HCT116 (cell line): ENCODE results near the gene PIGH. TPM values are rescaled to one million over a fixed set of nuclear protein-coding genes. Genes with fewer than 3 reads are reported as not detected.

ENCODE experiments used
- ATAC-seq: fragments of 200-7000 bp; cut with Tn5 transposase; 2 replicates; pipeline ENCODE4 v1.9.1; 2020; ENCODE audit warnings: mild to moderate bottlenecking, moderate library complexity
- BruUV-seq: library from RNA; stranded (reverse); fragments of 400-500 nt; replicated peaks from 2 replicates; lab custom pipeline; 2021; lab: Mats Ljungman, UMichigan
- CTCF ChIA-PET: fragments of 300-600 bp; sonication (Branson Sonifier 250); formaldehyde crosslinking; loops from one replicate; lab custom pipeline; 2021; ENCODE audit warnings: antibody characterized with exemption; lab: Charles Lee
- POLR2A ChIA-PET: fragments of 300-600, 350-600 bp; sonication (Branson Sonifier 250); formaldehyde crosslinking; loops from one replicate; lab custom pipeline; 2021; ENCODE audit warnings: antibody characterized with exemption; lab: Charles Lee
- RAD21 ChIA-PET, 2 experiments: fragments of 300-600 bp; sonication (Branson Sonifier 250); formaldehyde crosslinking; loops; one replicate each; lab custom pipeline; 2023; ENCODE audit warnings: low total read pairs in 2 of 2; ENCODE audit not compliant: uncharacterized antibody in 2 of 2, unreplicated experiment in 2 of 2, low non-redundant PET in 1 of 2; lab: Charles Lee
- DNase-seq: peaks from one replicate; pipeline ENCODE4 v3.0.0-alpha.2; 2010; ENCODE audit warnings: low read depth, low spot score
- H2AFZ ChIP-seq: fragments of 200-600 bp; shearing (Covaris generic), sonication (generic); 2 replicates; pipeline ENCODE4 v1.6.1; 2017; ENCODE audit warnings: low read depth, mixed run types, mixed read lengths, antibody characterized with exemption, low read length; ENCODE audit not compliant: poor library complexity, severe bottlenecking
- H3K27ac ChIP-seq: 2 replicates; pipeline ENCODE4 v1.5.1; 2012; ENCODE audit warnings: low read depth, low read length
- H3K27me3 ChIP-seq: fragments of 200-600 bp; sonication (generic); 2 replicates; pipeline ENCODE4 v1.6.1; 2016; ENCODE audit warnings: mixed run types, low read length, mixed read lengths; ENCODE audit not compliant: insufficient read depth
- H3K36me3 ChIP-seq, 2 experiments: fragments of 200-500 bp in 1 of 2; fragments of 200-600 bp in 1 of 2; sonication (Bioruptor generic) in 1 of 2; sonication (generic) in 1 of 2; 2 replicates each; pipeline versions ENCODE4 v1.5.1 to v1.6.1; 2014 to 2016; ENCODE audit warnings: low read length in 2 of 2, inconsistent platforms in 1 of 2, mixed read lengths in 1 of 2, mixed run types in 1 of 2; ENCODE audit not compliant: insufficient read depth in 2 of 2, control insufficient read depth in 1 of 2
- H3K4me1 ChIP-seq, 2 experiments: fragments of 200-600 bp in 1 of 2; sonication (generic) in 1 of 2; 2 replicates each; pipeline versions ENCODE4 v1.5.1 to v1.6.1; 2012 to 2017; ENCODE audit warnings: low read length in 2 of 2, inconsistent platforms in 1 of 2, mild to moderate bottlenecking in 1 of 2, mixed read lengths in 1 of 2, mixed run types in 1 of 2, moderate library complexity in 1 of 2; ENCODE audit not compliant: insufficient read depth in 2 of 2, control insufficient read depth in 1 of 2
- H3K4me2 ChIP-seq: fragments of 200-600 bp; sonication (generic); 2 replicates; pipeline ENCODE4 v1.6.1; 2017; ENCODE audit warnings: mixed run types, low read length, mixed read lengths
- H3K4me3 ChIP-seq, 2 experiments: fragments of 200-600 bp in 1 of 2; sonication (generic) in 1 of 2; replicated peaks in 1 of 2; 2 replicates each; pipeline ENCODE4 v1.5.1; 2011 to 2016; ENCODE audit warnings: low read length in 2 of 2, control low read depth in 1 of 2, low read depth in 1 of 2, mild to moderate bottlenecking in 1 of 2, mixed read lengths in 1 of 2, mixed run types in 1 of 2
- H3K79me2 ChIP-seq: fragments of 200-600 bp; sonication (generic); 2 replicates; pipeline ENCODE4 v1.6.1; 2017; ENCODE audit warnings: mild to moderate bottlenecking, mixed run types, low read length, moderate library complexity, mixed read lengths; ENCODE audit not compliant: insufficient read depth
- H3K9ac ChIP-seq: fragments of 200-600 bp; sonication (generic); 2 replicates; pipeline ENCODE4 v1.6.1; 2016; ENCODE audit warnings: low read length, mixed read lengths
- H3K9me2 ChIP-seq: fragments of 200-600 bp; sonication (generic), shearing (Covaris generic); 2 replicates; pipeline ENCODE4 v1.6.1; 2017; ENCODE audit warnings: mixed run types, mild to moderate bottlenecking, moderate library complexity; ENCODE audit not compliant: insufficient read depth
- H3K9me3 ChIP-seq, 2 experiments: fragments of 200-500 bp in 1 of 2; fragments of 200-600 bp in 1 of 2; sonication (Bioruptor generic) in 1 of 2; sonication (generic) in 1 of 2; 2 replicates each; pipeline ENCODE4 v1.6.1; 2014 to 2017; ENCODE audit warnings: low read length in 2 of 2, mixed read lengths in 2 of 2, inconsistent platforms in 1 of 2, low read depth in 1 of 2, mild to moderate bottlenecking in 1 of 2, mixed run types in 1 of 2, moderate library complexity in 1 of 2; ENCODE audit not compliant: control insufficient read depth in 1 of 2, insufficient read depth in 1 of 2
- H4K20me1 ChIP-seq: fragments of 200-600 bp; sonication (generic), shearing (Covaris generic); 2 replicates; pipeline ENCODE4 v1.6.1; 2017; ENCODE audit warnings: mixed run types, mild to moderate bottlenecking, moderate library complexity; ENCODE audit not compliant: insufficient read depth
- EGR1 ChIP-seq: IDR thresholded peaks from 2 replicates; pipeline ENCODE4 v1.6.1; 2012; ENCODE audit warnings: low read depth
- FOSL1 ChIP-seq: IDR thresholded peaks from 2 replicates; pipeline ENCODE4 v1.6.1; 2012; ENCODE audit warnings: low read depth
- JUND ChIP-seq: IDR thresholded peaks from 2 replicates; pipeline ENCODE4 v1.6.1; 2012
- POLR2AphosphoS5 ChIP-seq: IDR thresholded peaks from 2 replicates; pipeline ENCODE4 v1.6.1; 2011; ENCODE audit warnings: mild to moderate bottlenecking, low read depth, low read length, moderate library complexity
- TCF7L2 ChIP-seq: IDR thresholded peaks from 2 replicates; pipeline ENCODE4 v1.7.0; 2011; ENCODE audit warnings: borderline replicate concordance, inconsistent platforms; ENCODE audit not compliant: insufficient read depth, insufficient read length; ENCODE audit errors: extremely low read depth
- YY1 ChIP-seq: IDR thresholded peaks from 2 replicates; pipeline ENCODE4 v1.6.1; 2011; ENCODE audit warnings: low read length, low read depth, moderate library complexity, mild to moderate bottlenecking; ENCODE audit not compliant: insufficient replicate concordance; ENCODE audit errors: extremely low read depth
- ZNF274 ChIP-seq: fragments of 200-500 bp; sonication (Bioruptor generic); IDR thresholded peaks from 2 replicates; pipeline ENCODE4 v1.6.1; 2014; ENCODE audit warnings: mild to moderate bottlenecking, low read depth, low read length, inconsistent platforms
- intact Hi-C: fragments of 100-400 bp; cut with micrococcal nuclease; formaldehyde crosslinking; loops from 2 replicates; pipeline ENCODE4 v1.10.0; 2022
- total RNA-seq: library from RNA; stranded (reverse); gene quantifications from one replicate; pipeline ENCODE4 v1.2.1, GENCODE V29; 2021; ENCODE audit not compliant: unreplicated experiment
- TF ChIP-seq, protein P1 (sequence below): IDR thresholded peaks from 2 replicates; pipeline ENCODE4 v1.6.1; 2012

The PIGH gene
- total RNA-seq, 1 experiment from 2014 or later = 20.9 TPM

DNA sequence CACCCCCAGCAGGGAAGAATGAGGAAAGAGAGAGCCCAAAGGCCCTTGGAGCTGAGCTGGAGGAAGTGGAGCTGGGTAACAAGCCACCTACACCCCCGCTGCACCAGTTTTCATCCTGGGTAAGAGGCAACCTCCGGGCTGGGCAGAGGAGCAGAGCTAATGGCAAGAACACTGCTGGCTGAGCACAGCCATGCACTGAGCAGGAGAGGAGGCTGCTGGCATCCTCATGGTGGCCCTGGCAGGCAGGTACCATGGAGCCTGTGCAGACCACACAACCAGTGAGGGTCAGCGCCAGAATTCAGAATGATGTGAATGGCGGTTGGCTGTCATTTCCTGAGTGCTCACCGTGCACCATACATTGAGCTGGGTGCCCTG, 37.3 kb downstream of the PIGH start:
- no TSS peak for BruUV-seq

DNA sequence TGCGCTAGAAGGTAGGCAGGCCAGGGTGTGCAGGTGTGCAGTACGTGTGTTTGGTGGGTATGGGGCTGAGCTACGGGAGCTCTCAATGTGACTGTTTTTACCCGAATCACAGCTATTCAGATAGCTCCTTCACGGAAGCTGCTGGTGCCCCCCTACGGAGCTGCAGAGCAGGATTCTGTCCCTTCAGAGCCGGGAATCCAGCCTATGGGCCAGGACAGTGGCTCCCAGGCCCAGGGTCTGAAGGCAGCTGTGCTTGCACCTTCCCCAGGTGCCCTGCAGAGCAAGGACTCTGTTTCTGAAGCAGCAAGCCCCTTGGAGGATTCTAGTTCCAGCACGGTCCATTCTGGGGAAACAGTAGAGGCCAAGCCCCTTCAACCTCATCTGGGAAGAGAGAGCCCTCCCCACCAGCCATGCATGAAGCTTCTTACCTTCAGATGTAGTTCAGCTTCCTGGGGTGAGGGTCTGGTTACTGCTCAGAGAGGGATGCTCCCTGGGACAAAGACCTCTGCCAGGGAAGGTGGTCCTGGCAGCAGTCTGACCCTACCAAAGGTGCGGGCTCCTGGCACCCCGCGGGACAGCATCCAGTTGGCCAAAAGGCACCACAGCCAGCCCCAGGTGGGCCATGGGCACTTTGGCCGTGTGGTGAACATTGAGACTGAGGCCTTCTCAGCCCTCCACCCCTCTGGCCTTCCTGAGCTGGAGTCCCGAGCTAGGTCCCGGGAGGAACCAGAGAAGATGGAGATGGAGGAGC, 37.9 kb downstream of the PIGH start:
- Histone ChIP-seq H3K27me3 (no peaks in the 10 kb centered on the region), H4K20me1 (no peaks in the 10 kb centered on the region), H3K9me2 (no peaks in the 10 kb centered on the region), H2AFZ (no peak overlapping the region), H3K27ac (no peak overlapping the region), H3K9me3 (no peaks in the 10 kb centered on the region), H3K4me2 (no peak overlapping the region), H3K9ac (no peak overlapping the region), H3K4me1 (peaks cover 2 to 10% of the 10 kb centered on the region in 2 experiments; a peak in 2 of 4 replicates), H3K4me3 (no peak overlapping the region), H3K36me3 (no peaks in the 10 kb centered on the region), H3K79me2 (no peaks in the 10 kb centered on the region)
- intact Hi-C loops = no loop called here
- BruUV-seq = no TSS peak
- no peak for TF ChIP-seq EGR1
- no peak for TF ChIP-seq JUND
- ChIA-PET POLR2A (no interaction called here), RAD21 (no interaction called here), CTCF (interaction anchor here (1.8 kb wide), 1 partner anchor 9 kb away, joined by 6 read pairs; no protein-coding TSS in a partner anchor)
- DNase-seq (no peak), ATAC-seq (no peak)

More for the DNA sequence above, 37.3 kb downstream of the PIGH start:
- Histone ChIP-seq H4K20me1 (no peaks in the 10 kb centered on the region), H3K79me2 (no peaks in the 10 kb centered on the region), H3K9me2 (no peaks in the 10 kb centered on the region), H3K9ac (no peak overlapping the region), H3K27me3 (no peaks in the 10 kb centered on the region), H3K4me1 (peaks cover 0 to 4% of the 10 kb centered on the region in 2 experiments; a peak in 2 of 4 replicates), H3K4me2 (no peak overlapping the region), H3K4me3 (no peak overlapping the region), H3K27ac (no peak overlapping the region), H2AFZ (no peak overlapping the region), H3K36me3 (no peaks in the 10 kb centered on the region), H3K9me3 (no peaks in the 10 kb centered on the region)
- no peak for TF ChIP-seq FOSL1
- TF ChIP-seq POLR2AphosphoS5 = no peak
- TF ChIP-seq ZNF274 = no peak
- TF ChIP-seq TCF7L2 = no peak
- TF ChIP-seq, protein P1, sequence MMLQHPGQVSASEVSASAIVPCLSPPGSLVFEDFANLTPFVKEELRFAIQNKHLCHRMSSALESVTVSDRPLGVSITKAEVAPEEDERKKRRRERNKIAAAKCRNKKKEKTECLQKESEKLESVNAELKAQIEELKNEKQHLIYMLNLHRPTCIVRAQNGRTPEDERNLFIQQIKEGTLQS = no peak
- TF ChIP-seq EGR1 = no peak
- no peak for TF ChIP-seq YY1
- ChIA-PET POLR2A (no interaction called here), CTCF (interaction anchor here (1.8 kb wide), 1 partner anchor 8 kb away, joined by 6 read pairs; no protein-coding TSS in a partner anchor), RAD21 (interaction anchor here in 1 of 2 experiments (0.7 kb wide), 1 partner anchor 44 kb away, joined by 5 read pairs; no protein-coding TSS in a partner anchor)
- intact Hi-C loops = no loop called here
- DNase-seq = no peak
- no peak for ATAC-seq
